Lower leg skin (tissue), 3 donors: ENCODE data around the gene C5orf58.

Source experiments
- CTCF ChIP-seq, 3 donors: fragments of 450-650 bp; IDR thresholded peaks; one replicate each; pipeline ENCODE4 v1.5.1; 2016; ENCODE audit warnings: antibody characterized with exemption in 3 of 3, mild to moderate bottlenecking in 3 of 3, moderate library complexity in 2 of 3
- POLR2A ChIP-seq, 2 donors: fragments of 450-650 bp; IDR thresholded peaks; one replicate each; pipeline ENCODE4 v1.6.1; 2016 to 2017; ENCODE audit warnings: antibody characterized with exemption in 2 of 2, mild to moderate bottlenecking in 1 of 2, moderate library complexity in 1 of 2

GRCh38 chr5:170190436-170191134 lies 42.2 kb upstream of the C5orf58 start:
- TF ChIP-seq CTCF (IDR thresholded peaks at IDR 0.05): no peak
- TF ChIP-seq POLR2A (IDR thresholded peaks at IDR 0.05): no peak
